Lower leg skin (tissue), 4 donors: ENCODE measurements around the gene ADM5. TPM values are rescaled to one million over a fixed set of nuclear protein-coding genes. Genes with fewer than 3 reads are reported as not detected.

Experiments used
- DNase-seq, 2 donors: peaks; one replicate each; pipeline ENCODE4 v3.0.0-alpha.2; 2019; ENCODE audit warnings: low spot score in 2 of 2
- H3K4me3 ChIP-seq: fragments of 200-600 bp; sonication (generic); 2 replicates; pipeline ENCODE4 v1.5.1; 2017; ENCODE audit warnings: mild to moderate bottlenecking, low read depth; ENCODE audit not compliant: poor library complexity, severe bottlenecking
- CTCF ChIP-seq, 3 donors: fragments of 450-650 bp; IDR thresholded peaks; one replicate each; pipeline ENCODE4 v1.5.1; 2016; ENCODE audit warnings: antibody characterized with exemption in 3 of 3, mild to moderate bottlenecking in 3 of 3, moderate library complexity in 2 of 3
- POLR2A ChIP-seq, 2 donors: fragments of 450-650 bp; IDR thresholded peaks; one replicate each; pipeline ENCODE4 v1.6.1; 2016 to 2017; ENCODE audit warnings: antibody characterized with exemption in 2 of 2, mild to moderate bottlenecking in 1 of 2, moderate library complexity in 1 of 2
- WGBS, 2 donors: methylation state at CpG; one replicate each; pipeline ENCODE4 v1.1.5; 2018; 5-methylcytosine and 5-hydroxymethylcytosine counted together
- intact Hi-C: fragments of 100-400 bp; cut with DNase I; formaldehyde crosslinking; loops from one replicate; pipeline ENCODE4 v1.15.0; 2023; ENCODE audit warnings: low total_unique reads
- microRNA-seq, 2 donors: library from miRNA; unstranded; fragments of <30 nt; microRNA quantifications; one replicate each; pipeline ENCODE4, GENCODE V29; 2016; ENCODE audit warnings: borderline replicate concordance in 2 of 2, borderline number of aligned reads in 1 of 2
- total RNA-seq, 4 donors: library from RNA; depleted of rRNA; stranded (reverse); fragments of >200 nt; gene quantifications; one replicate each; pipeline ENCODE4 v1.1.0, GENCODE V29; 2016

ADM5 gene
- total RNA-seq, 4 donors from 2014 or later = 0.49 to 3.7 (median 3.5) TPM

- WGBS, 2 donors = 68 to 70% methylated on average over 4 of the region's 4 CpGs
- no peak for TF ChIP-seq CTCF (IDR thresholded peaks at IDR 0.05)
- no peak for TF ChIP-seq POLR2A (IDR thresholded peaks at IDR 0.05)
- no peak overlapping the region for H3K4me3 ChIP-seq
- no peak for DNase-seq
- intact Hi-C loops = no loop called here
These were observed 48.9 kb downstream of the ADM5 start for GRCh38 chr19:49738268-49738667.

DNA sequence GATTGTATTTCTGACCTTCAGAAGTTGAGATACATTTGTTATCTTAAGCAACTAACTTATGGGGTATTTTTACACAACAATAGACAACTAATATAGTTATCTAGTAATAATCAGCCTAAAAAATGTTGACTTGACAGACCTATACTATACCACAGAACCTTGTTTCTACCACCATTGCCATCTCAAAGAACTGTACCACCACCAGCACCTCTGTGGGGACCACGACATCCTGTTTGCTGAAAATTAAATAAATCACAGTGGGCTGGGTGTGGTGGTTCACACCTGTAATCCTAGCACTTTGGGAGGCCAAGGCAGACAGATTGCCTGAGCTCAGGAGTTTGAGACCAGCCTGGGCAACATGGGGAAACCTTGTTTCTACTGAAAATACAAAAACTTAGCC is 49.7 kb downstream of the ADM5 start:
- 83 to 89% methylated on average over 1 of the region's 1 CpG for WGBS, 2 donors
- intact Hi-C loops = no loop called here

GRCh38 chr19:49739933-49740332 is 50.5 kb downstream of the ADM5 start:
- WGBS, 2 donors = 44 to 69% methylated on average over 10 of the region's 10 CpGs
- TF ChIP-seq POLR2A (IDR thresholded peaks at IDR 0.05) = no peak
- no peak for TF ChIP-seq CTCF (IDR thresholded peaks at IDR 0.05)
- no peak for DNase-seq

More for the DNA sequence above, 49.7 kb downstream of the ADM5 start:
- TF ChIP-seq POLR2A (IDR thresholded peaks at IDR 0.05) (no peak), CTCF (IDR thresholded peaks at IDR 0.05) (no peak)
- H3K4me3 ChIP-seq = no peak overlapping the region
- no peak for DNase-seq

More at GRCh38 chr19:49739933-49740332, 50.5 kb downstream of the ADM5 start:
- no peak overlapping the region for H3K4me3 ChIP-seq
- intact Hi-C loops = no loop called here

Small RNAs within 50 kb of the gene (microRNA-seq; reads per million reads assigned to microRNA genes)
- 0 reads per million in 2 donors for gene MIR5088

Other genes starting within 250 kb of the ADM5 start
- gene SLC17A7, start 248.1 kb upstream of the ADM5 start, total RNA-seq = 1 to 10 TPM in 2 of 4 donors, under 1 TPM in 2; 0.38 to 1.4 (median 0.97) TPM
- gene PIH1D1, start 237.8 kb upstream of the ADM5 start, total RNA-seq = 100 to 1,000 TPM in 3 of 4 donors, 10 to 100 TPM in 1; 79.6 to 144 (median 118) TPM
- 10 to 100 TPM; 26.6 to 47.2 (median 42.6) TPM for gene ALDH16A1, start 236.4 kb upstream of the ADM5 start, total RNA-seq
- 1 to 10 TPM; 2.8 to 6.0 (median 4.4) TPM for gene FLT3LG, start 215.4 kb upstream of the ADM5 start, total RNA-seq
- gene RPL13A, start 202.0 kb upstream of the ADM5 start, total RNA-seq = 1,000 to 10,000 TPM; 3,727 to 4,286 (median 3,958) TPM
- 1,000 to 10,000 TPM; 4,267 to 5,958 (median 4,793) TPM for gene RPS11, start 193.2 kb upstream of the ADM5 start, total RNA-seq
- 100 to 1,000 TPM; 130 to 198 (median 146) TPM for gene FCGRT, start 176.9 kb upstream of the ADM5 start, total RNA-seq
- gene RCN3, start 161.6 kb upstream of the ADM5 start, total RNA-seq = 10 to 100 TPM in 2 of 4 donors, 1 to 10 TPM in 2; 8.8 to 15.3 (median 10.9) TPM
- 10 to 100 TPM; 62.0 to 84.8 (median 66.8) TPM for gene NOSIP, start 109.0 kb upstream of the ADM5 start, total RNA-seq
- 10 to 100 TPM; 13.9 to 31.2 (median 18.6) TPM for gene PRRG2, start 108.3 kb upstream of the ADM5 start, total RNA-seq
- gene PRR12, start 98.4 kb upstream of the ADM5 start, total RNA-seq = 10 to 100 TPM; 19.6 to 53.1 (median 24.5) TPM
- gene RRAS, start 49.5 kb upstream of the ADM5 start, total RNA-seq = 10 to 100 TPM; 14.0 to 20.2 (median 18.8) TPM
- gene SCAF1, start 47.4 kb upstream of the ADM5 start, total RNA-seq = 10 to 100 TPM; 28.6 to 54.3 (median 33.7) TPM
- 100 to 1,000 TPM in 1 of 4 donors, 10 to 100 TPM in 3; 38.7 to 102 (median 74.9) TPM for gene IRF3, start 23.7 kb upstream of the ADM5 start, total RNA-seq
- 1 to 10 TPM; 6.1 to 9.2 (median 6.6) TPM for gene BCL2L12, start 23.7 kb upstream of the ADM5 start, total RNA-seq
- 100 to 1,000 TPM; 102 to 117 (median 108) TPM for gene PRMT1, start 12.3 kb upstream of the ADM5 start, total RNA-seq
- gene CPT1C, start 1.5 kb downstream of the ADM5 start, total RNA-seq = 1 to 10 TPM in 3 of 4 donors, under 1 TPM in 1; 0.97 to 3.3 (median 1.8) TPM
- gene TSKS, start 73.7 kb downstream of the ADM5 start, total RNA-seq = 1 to 10 TPM in 1 of 4 donors, under 1 TPM in 1, not detected in 2; 0.49 to 4.0 TPM
- 100 to 1,000 TPM; 112 to 123 (median 116) TPM for gene AP2A1, start 77.4 kb downstream of the ADM5 start, total RNA-seq
- 10 to 100 TPM in 3 of 4 donors, 1 to 10 TPM in 1; 9.1 to 21.5 (median 15.6) TPM for gene FUZ, start 123.7 kb downstream of the ADM5 start, total RNA-seq
- 10 to 100 TPM; 28.9 to 43.7 (median 30.8) TPM for gene MED25, start 128.7 kb downstream of the ADM5 start, total RNA-seq
- 100 to 1,000 TPM in 2 of 4 donors, 10 to 100 TPM in 2; 62.4 to 122 (median 92.5) TPM for gene PTOV1, start 161.6 kb downstream of the ADM5 start, total RNA-seq
- gene PNKP, start 178.0 kb downstream of the ADM5 start, total RNA-seq = 10 to 100 TPM; 29.3 to 49.7 (median 35.1) TPM
- gene AKT1S1, start 187.8 kb downstream of the ADM5 start, total RNA-seq = 10 to 100 TPM; 15.3 to 28.9 (median 23.8) TPM
- 10 to 100 TPM; 56.4 to 93.4 (median 59.8) TPM for gene TBC1D17, start 188.1 kb downstream of the ADM5 start, total RNA-seq
- gene IL4I1, start 207.3 kb downstream of the ADM5 start, total RNA-seq = under 1 TPM in 1 of 4 donors, not detected in 3; 0.42 TPM
- gene ATF5, start 239.6 kb downstream of the ADM5 start, total RNA-seq = 1 to 10 TPM; 5.0 to 10.0 (median 6.8) TPM
- gene NUP62, start 239.9 kb downstream of the ADM5 start, total RNA-seq = 10 to 100 TPM; 36.4 to 45.5 (median 41.1) TPM